H9 (cell line): ENCODE measurements around the gene GP2. TPM values are rescaled to one million over a fixed set of nuclear protein-coding genes. Genes with fewer than 3 reads are reported as not detected.

Experiments
- DNase-seq: peaks from one replicate; pipeline ENCODE4 v3.0.0-alpha.2; 2017
- H2AFZ ChIP-seq: one replicate; pipeline ENCODE4 v1.6.1; 2013; ENCODE audit warnings: mild to moderate bottlenecking, low read length, control low read depth, moderate library complexity
- H2AK5ac ChIP-seq: 2 replicates; pipeline ENCODE4 v1.6.1; 2013; ENCODE audit warnings: low read length, control low read depth, mixed read lengths; ENCODE audit not compliant: insufficient read length
- H2BK120ac ChIP-seq: one replicate; pipeline ENCODE4 v1.6.1; 2013; ENCODE audit warnings: low read depth, mild to moderate bottlenecking, low read length, control low read depth, inconsistent platforms; ENCODE audit not compliant: poor library complexity, severe bottlenecking
- H2BK12ac ChIP-seq: 2 replicates; pipeline ENCODE4 v1.6.1; 2013; ENCODE audit warnings: low read length, control low read depth, mixed read lengths, low read depth; ENCODE audit not compliant: insufficient read length
- H2BK15ac ChIP-seq: 2 replicates; pipeline ENCODE4 v1.6.1; 2013; ENCODE audit warnings: low read depth, low read length, control low read depth
- H2BK20ac ChIP-seq: one replicate; pipeline ENCODE4 v1.6.1; 2013; ENCODE audit warnings: low read depth, mild to moderate bottlenecking, low read length, control low read depth, inconsistent platforms; ENCODE audit not compliant: poor library complexity, severe bottlenecking
- H2BK5ac ChIP-seq: 2 replicates; pipeline ENCODE4 v1.6.1; 2013; ENCODE audit warnings: low read length, control low read depth, mixed read lengths; ENCODE audit not compliant: insufficient read length
- H3K14ac ChIP-seq: 2 replicates; pipeline ENCODE4 v1.6.1; 2013; ENCODE audit warnings: low read length, control low read depth; ENCODE audit not compliant: insufficient read depth
- H3K18ac ChIP-seq: 2 replicates; pipeline ENCODE4 v1.6.1; 2013; ENCODE audit warnings: low read depth, mild to moderate bottlenecking, mixed read lengths, low read length, control low read depth; ENCODE audit not compliant: insufficient read length
- H3K23ac ChIP-seq: 2 replicates; pipeline ENCODE4 v1.6.1; 2013; ENCODE audit warnings: low read length, control low read depth, mixed read lengths, low read depth; ENCODE audit not compliant: insufficient read length
- H3K23me2 ChIP-seq: 2 replicates; pipeline ENCODE4 v1.6.1; 2013; ENCODE audit warnings: low read depth, mild to moderate bottlenecking, mixed read lengths, low read length, control low read depth; ENCODE audit not compliant: insufficient read length, poor library complexity, severe bottlenecking
- H3K27ac ChIP-seq: 2 replicates; pipeline ENCODE4 v1.5.1; 2013; ENCODE audit warnings: low read length, control low read depth, mixed read lengths, low read depth; ENCODE audit not compliant: insufficient read length
- H3K27me3 ChIP-seq: 2 replicates; pipeline ENCODE4 v1.6.1; 2013; ENCODE audit warnings: low read length, control low read depth, inconsistent platforms; ENCODE audit not compliant: insufficient read depth
- H3K4ac ChIP-seq: 2 replicates; pipeline ENCODE4 v1.6.1; 2013; ENCODE audit warnings: low read depth, mild to moderate bottlenecking, control low read depth, inconsistent platforms, low read length, moderate library complexity
- H3K4me1 ChIP-seq: 2 replicates; pipeline ENCODE4 v1.6.1; 2013; ENCODE audit warnings: low read length, control low read depth, inconsistent platforms; ENCODE audit not compliant: insufficient read depth
- H3K4me2 ChIP-seq: 2 replicates; pipeline ENCODE4 v1.6.1; 2013; ENCODE audit warnings: low read length, control low read depth, mixed read lengths; ENCODE audit not compliant: insufficient read length, insufficient read depth
- H3K56ac ChIP-seq: 2 replicates; pipeline ENCODE4 v1.6.1; 2013; ENCODE audit warnings: low read depth, mild to moderate bottlenecking, mixed read lengths, low read length, control low read depth; ENCODE audit not compliant: insufficient read length
- H3K79me1 ChIP-seq: 2 replicates; pipeline ENCODE4 v1.6.1; 2013; ENCODE audit warnings: low read depth, mild to moderate bottlenecking, moderate library complexity, low read length, control low read depth, inconsistent platforms; ENCODE audit not compliant: insufficient read depth, poor library complexity, severe bottlenecking
- H3K79me2 ChIP-seq: 2 replicates; pipeline ENCODE4 v1.6.1; 2013; ENCODE audit warnings: low read length, control low read depth, inconsistent platforms; ENCODE audit not compliant: insufficient read depth
- H3K9ac ChIP-seq: 2 replicates; pipeline ENCODE4 v1.6.1; 2013; ENCODE audit warnings: low read length, control low read depth, mixed read lengths; ENCODE audit not compliant: insufficient read length; ENCODE audit errors: extremely low read depth
- H3K9me3 ChIP-seq: one replicate; pipeline ENCODE4 v1.6.1; 2013; ENCODE audit warnings: low read depth, low read length, inconsistent platforms; ENCODE audit not compliant: control insufficient read depth
- H3T11ph ChIP-seq: one replicate; pipeline ENCODE4 v1.6.1; 2013; ENCODE audit warnings: mild to moderate bottlenecking, low read length, control low read depth, inconsistent platforms
- H4K20me1 ChIP-seq: one replicate; pipeline ENCODE4 v1.6.1; 2013; ENCODE audit not compliant: control insufficient read depth, insufficient read length, insufficient read depth
- H4K5ac ChIP-seq: 2 replicates; pipeline ENCODE4 v1.6.1; 2013; ENCODE audit warnings: low read depth, mild to moderate bottlenecking, mixed read lengths, low read length, control low read depth; ENCODE audit not compliant: insufficient read length
- H4K8ac ChIP-seq: replicated peaks from 2 replicates; pipeline ENCODE4 v1.6.1; 2013; ENCODE audit warnings: low read length, control low read depth, mixed read lengths, low read depth; ENCODE audit not compliant: insufficient read length
- H4K91ac ChIP-seq: 2 replicates; pipeline ENCODE4 v1.6.1; 2013; ENCODE audit warnings: low read depth, mild to moderate bottlenecking, moderate library complexity, mixed read lengths, low read length, control low read depth; ENCODE audit not compliant: insufficient read length
- H3K27ac Mint-ChIP-seq, 3 experiments: 2 replicates in 2 of 3; 3 replicates in 1 of 3; pipeline ENCODE4 v1.8.0; 2020 to 2021; ENCODE audit warnings: mixed read lengths in 3 of 3, mild to moderate bottlenecking in 1 of 3, moderate library complexity in 1 of 3
- H3K27me3 Mint-ChIP-seq: 2 replicates; pipeline ENCODE4 v1.8.0; 2021; ENCODE audit warnings: low read depth, mild to moderate bottlenecking, moderate library complexity, mixed read lengths
- H3K36me3 Mint-ChIP-seq, 3 experiments: 2 replicates in 2 of 3; 3 replicates in 1 of 3; pipeline ENCODE4 v1.8.0; 2020 to 2021; ENCODE audit warnings: low read depth in 3 of 3, mixed read lengths in 3 of 3; ENCODE audit not compliant: insufficient read depth in 1 of 3
- H3K4me1 Mint-ChIP-seq, 2 experiments: 2 replicates each; pipeline ENCODE4 v1.8.0; 2020; ENCODE audit warnings: mixed read lengths in 2 of 2
- H3K4me3 Mint-ChIP-seq, 2 experiments: 2 replicates in 1 of 2; 3 replicates in 1 of 2; pipeline ENCODE4 v1.8.0; 2020 to 2021; ENCODE audit warnings: mild to moderate bottlenecking in 2 of 2, mixed read lengths in 2 of 2, moderate library complexity in 1 of 2
- H3K9me3 Mint-ChIP-seq, 2 experiments: 2 replicates in 1 of 2; 3 replicates in 1 of 2; pipeline ENCODE4 v1.8.0; 2020; ENCODE audit warnings: mild to moderate bottlenecking in 2 of 2, mixed read lengths in 2 of 2, moderate library complexity in 1 of 2
- WGBS: extraction: QIAGEN DNeasy Blood & Tissue Kit; methylation state at CpG from one replicate; pipeline ENCODE4 v1.1.7; 2013; ENCODE audit warnings: missing lambda C conversion rate, low lambda C conversion rate, mixed read lengths; ENCODE audit not compliant: insufficient read length; ENCODE audit errors: extremely low coverage; 5-methylcytosine and 5-hydroxymethylcytosine counted together
- total RNA-seq: library from RNA; stranded (reverse); gene quantifications from 2 replicates; pipeline ENCODE4 v1.2.1, GENCODE V29; 2021
- TF ChIP-seq, protein P1 (sequence below): fragments of 200-600 bp; sonication (generic); conservative IDR thresholded peaks from 3 replicates; pipeline ENCODE4 v1.8.0; 2021; ENCODE audit warnings: antibody characterized with exemption, mild to moderate bottlenecking

The GP2 gene
- total RNA-seq, 1 experiment from 2014 or later, result not detected

GRCh38 chr16:20334396-20334795 is 7.1 kb upstream of the GP2 start:
- H3K18ac ChIP-seq, result no peak overlapping the region
- no peak overlapping the region for H3K4me3 Mint-ChIP-seq
- peaks cover 8 to 15% of the 10 kb centered on the region in 2 experiments for H3K4me1 Mint-ChIP-seq
- DNase-seq, result no peak
- H2BK20ac ChIP-seq, result no peak overlapping the region
- H3K9ac ChIP-seq, result no peak overlapping the region
- H2AK5ac ChIP-seq, result no peak overlapping the region
- H2BK15ac ChIP-seq, result no peak overlapping the region
- H3K4me2 ChIP-seq, result no peak overlapping the region
- TF ChIP-seq, protein P1, sequence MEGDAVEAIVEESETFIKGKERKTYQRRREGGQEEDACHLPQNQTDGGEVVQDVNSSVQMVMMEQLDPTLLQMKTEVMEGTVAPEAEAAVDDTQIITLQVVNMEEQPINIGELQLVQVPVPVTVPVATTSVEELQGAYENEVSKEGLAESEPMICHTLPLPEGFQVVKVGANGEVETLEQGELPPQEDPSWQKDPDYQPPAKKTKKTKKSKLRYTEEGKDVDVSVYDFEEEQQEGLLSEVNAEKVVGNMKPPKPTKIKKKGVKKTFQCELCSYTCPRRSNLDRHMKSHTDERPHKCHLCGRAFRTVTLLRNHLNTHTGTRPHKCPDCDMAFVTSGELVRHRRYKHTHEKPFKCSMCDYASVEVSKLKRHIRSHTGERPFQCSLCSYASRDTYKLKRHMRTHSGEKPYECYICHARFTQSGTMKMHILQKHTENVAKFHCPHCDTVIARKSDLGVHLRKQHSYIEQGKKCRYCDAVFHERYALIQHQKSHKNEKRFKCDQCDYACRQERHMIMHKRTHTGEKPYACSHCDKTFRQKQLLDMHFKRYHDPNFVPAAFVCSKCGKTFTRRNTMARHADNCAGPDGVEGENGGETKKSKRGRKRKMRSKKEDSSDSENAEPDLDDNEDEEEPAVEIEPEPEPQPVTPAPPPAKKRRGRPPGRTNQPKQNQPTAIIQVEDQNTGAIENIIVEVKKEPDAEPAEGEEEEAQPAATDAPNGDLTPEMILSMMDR, result no peak
- no peaks in the 10 kb centered on the region for H3K79me1 ChIP-seq
- H2BK12ac ChIP-seq, result no peak overlapping the region
- no peak overlapping the region for H3K23ac ChIP-seq
- H3K36me3 Mint-ChIP-seq, result no peaks in the 10 kb centered on the region
- H3K27me3 Mint-ChIP-seq, result no peaks in the 10 kb centered on the region; the same call in 1 of the 2 replicates
- no peak overlapping the region for H2AFZ ChIP-seq
- H2BK5ac ChIP-seq, result no peak overlapping the region
- H3K79me2 ChIP-seq, result no peaks in the 10 kb centered on the region
- H4K91ac ChIP-seq, result no peak overlapping the region
- no peaks in the 10 kb centered on the region; a peak in 1 of 5 replicates for H3K9me3 Mint-ChIP-seq
- WGBS, result no CpG with 5 or more reads among the region's 1 CpG
- no peak overlapping the region for H3K4ac ChIP-seq
- H3K14ac ChIP-seq, result no peak overlapping the region
- no peaks in the 10 kb centered on the region for H3K27me3 ChIP-seq
- H4K5ac ChIP-seq, result no peak overlapping the region
- H3T11ph ChIP-seq, result no peak overlapping the region
- H3K27ac ChIP-seq, result no peak overlapping the region
- H4K20me1 ChIP-seq, result no peaks in the 10 kb centered on the region
- no peak overlapping the region for H3K56ac ChIP-seq
- no peaks in the 10 kb centered on the region for H3K4me1 ChIP-seq
- no peaks in the 10 kb centered on the region for H3K23me2 ChIP-seq
- H3K27ac Mint-ChIP-seq, result no peak overlapping the region
- no peak overlapping the region for H2BK120ac ChIP-seq
- no peak overlapping the region for H4K8ac ChIP-seq
- H3K9me3 ChIP-seq, result no peaks in the 10 kb centered on the region
